HG03039 (cell line): ENCODE results near the gene MC4R.
"Not testable (repeated sequence)": the region's sequence is repeated elsewhere in the genome, so short reads cannot be mapped to it uniquely, and the experiment has no call there.

Source experiments
- ATAC-seq: cut with Tn5 transposase; IDR thresholded peaks from one replicate; pipeline ENCODE4 v1.9.1; 2021; ENCODE audit warnings: mild to moderate bottlenecking, moderate library complexity; ENCODE audit not compliant: unreplicated experiment

MC4R gene

DNA sequence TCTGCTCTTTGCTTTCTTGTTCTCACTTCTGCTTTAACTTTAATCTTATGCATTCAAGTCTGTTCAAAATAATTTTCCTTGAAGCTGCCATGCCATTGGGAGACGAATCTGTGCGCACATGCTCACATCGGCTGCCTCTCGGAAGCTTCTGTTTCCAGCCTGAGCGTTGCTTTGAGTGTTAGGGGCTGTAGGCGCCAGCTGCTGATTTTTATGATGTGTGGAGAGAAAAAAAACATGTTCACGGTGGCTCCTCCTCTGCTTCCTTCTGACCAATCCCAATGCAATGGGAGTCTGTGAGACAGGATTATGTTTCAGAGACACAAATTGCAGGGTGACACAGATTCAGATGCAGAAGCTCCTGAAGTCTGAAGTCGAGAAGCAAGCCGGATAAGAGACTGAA lies at the start of gene MC4R:
Gene MC4R (minus strand): TSS at position 180 of the 400 bp plus-strand sequence. CDS start 426 bp downstream, outside the sequence.
- no peak for ATAC-seq

DNA sequence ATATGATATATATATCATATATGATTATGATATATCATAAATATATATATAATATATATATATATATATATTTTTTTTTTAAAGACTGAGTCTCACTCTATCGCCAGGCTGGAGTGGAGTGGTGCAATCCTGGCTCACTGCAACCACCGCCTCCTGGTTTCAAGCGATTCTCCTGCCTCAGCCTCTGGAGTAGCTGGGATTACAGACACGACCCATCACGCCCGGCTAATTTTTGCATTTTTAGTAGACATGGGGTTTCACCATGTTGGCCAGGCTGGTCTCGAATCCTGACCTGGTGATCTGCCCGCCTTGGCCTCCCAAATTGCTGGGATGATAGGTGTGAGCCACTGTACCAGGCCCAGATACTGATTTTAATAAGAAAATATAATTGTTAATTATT lies 49.7 kb upstream of the MC4R start:
- not testable (repeated sequence) for ATAC-seq

- no peak for ATAC-seq
Measured at GRCh38 chr18:60421356-60422118, 49.0 kb upstream of the MC4R start.

DNA sequence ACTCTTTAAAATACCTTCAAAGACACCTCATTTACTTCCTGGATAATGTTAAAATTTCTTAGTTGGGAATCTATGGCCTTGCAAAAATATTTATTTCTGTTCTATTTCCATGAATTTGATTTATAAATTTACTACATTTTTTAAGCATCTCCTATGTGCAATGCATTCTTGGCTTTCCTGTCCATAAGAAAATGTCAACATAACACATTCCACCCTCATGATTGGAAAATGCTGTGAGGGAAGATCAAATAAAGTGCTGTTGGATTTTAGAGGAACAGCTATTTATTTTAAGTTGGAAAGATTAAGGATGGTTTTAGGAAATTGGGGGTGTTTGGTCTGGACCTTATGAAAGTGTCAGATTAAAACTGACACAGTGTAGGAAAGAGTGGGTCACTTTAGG lies 45.4 kb upstream of the MC4R start:
- no peak for ATAC-seq

- ATAC-seq, result no peak
Measured at GRCh38 chr18:60413944-60414547, 41.5 kb upstream of the MC4R start.

- ATAC-seq, result no peak
Measured at GRCh38 chr18:60411715-60412114, 39.1 kb upstream of the MC4R start.

DNA sequence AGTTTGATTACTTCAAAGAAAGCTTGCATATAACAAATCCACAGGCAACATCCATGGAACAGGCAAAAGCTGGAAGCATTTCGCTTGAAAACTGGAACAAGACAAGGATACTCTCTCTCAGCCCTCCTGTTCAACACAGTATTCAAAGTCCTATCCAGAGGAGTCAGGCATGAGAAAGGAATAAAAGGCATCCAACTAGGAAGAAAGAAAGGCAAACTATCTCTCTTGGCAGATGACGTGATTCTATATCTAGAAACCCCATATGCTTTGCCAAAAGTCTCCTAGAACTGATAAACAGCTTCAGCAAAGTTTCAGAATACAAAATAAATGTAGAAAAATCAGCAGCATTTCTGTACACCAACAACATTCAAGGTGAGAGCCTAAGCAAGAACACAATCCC lies 34.1 kb upstream of the MC4R start:
- ATAC-seq, result no peak

DNA sequence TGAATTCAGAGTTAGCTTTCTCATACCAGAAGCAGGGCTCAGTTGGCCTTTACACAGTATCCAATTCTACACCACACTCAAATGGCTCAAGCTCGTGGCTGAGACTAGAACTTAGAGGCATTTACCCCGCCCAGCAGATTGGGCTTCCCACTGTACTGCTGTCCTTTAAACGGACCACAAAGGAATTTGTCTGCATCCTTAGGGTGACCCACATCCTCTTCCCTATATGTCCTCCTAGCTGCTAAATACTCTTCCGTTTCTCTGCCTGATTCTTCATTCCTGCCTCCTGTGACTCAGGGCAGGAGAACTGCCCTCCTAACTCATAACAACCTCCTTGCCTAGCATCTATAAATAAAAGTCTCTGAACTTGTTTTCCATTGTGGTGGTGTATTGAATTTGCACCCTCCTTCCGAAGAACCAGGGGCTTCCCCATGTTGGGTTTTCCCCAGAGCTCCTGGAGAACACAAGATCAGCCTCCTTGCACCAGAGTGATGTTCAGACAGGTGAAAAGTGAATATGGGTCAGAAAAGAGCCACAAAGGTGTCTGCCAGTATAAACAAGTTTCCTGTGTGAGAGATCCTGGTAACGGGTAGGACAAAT lies 32.0 kb upstream of the MC4R start:
- no peak for ATAC-seq

DNA sequence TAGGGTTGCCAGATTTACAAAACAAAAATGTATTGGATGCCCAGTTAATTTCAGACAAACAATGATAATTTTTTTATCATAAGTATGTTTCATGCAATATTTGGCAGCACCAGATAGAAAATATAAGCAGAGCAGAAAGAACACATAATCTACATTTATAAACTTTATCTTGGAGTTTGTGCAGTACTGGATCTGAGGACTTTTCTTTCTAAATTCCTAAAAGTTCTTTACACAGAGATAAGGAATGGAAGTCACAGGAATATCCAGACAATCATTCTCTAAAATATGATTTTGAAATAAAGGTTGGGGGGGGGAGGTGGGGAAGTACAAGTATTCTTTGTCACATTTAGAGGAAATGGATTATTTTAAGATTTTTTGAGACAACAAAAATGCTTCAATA lies 28.8 kb upstream of the MC4R start:
- ATAC-seq, result no peak

- ATAC-seq, result no peak
Measured at GRCh38 chr18:60391571-60392226, 19.1 kb upstream of the MC4R start.

DNA sequence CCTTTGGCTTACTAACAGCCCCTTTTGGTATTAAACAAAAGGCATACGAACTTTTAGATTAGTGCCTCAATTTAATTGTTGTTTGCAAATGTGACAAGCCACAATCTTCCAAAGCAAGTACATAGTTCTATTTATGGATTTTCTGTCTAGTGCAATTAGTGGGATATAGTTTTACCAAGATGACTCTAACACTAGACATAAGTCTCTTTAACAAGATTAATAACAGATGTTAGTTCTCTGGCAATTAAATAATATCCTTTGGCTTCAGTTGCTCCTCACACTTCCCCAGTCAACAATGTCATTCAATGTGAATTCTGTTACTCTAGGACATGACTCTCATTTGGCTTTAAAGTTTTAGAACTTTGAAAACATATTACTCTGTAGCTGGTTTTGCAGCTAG lies 16.7 kb upstream of the MC4R start:
- no peak for ATAC-seq

GRCh38 chr18:60385693-60386092 lies 13.1 kb upstream of the MC4R start:
- no peak for ATAC-seq

DNA sequence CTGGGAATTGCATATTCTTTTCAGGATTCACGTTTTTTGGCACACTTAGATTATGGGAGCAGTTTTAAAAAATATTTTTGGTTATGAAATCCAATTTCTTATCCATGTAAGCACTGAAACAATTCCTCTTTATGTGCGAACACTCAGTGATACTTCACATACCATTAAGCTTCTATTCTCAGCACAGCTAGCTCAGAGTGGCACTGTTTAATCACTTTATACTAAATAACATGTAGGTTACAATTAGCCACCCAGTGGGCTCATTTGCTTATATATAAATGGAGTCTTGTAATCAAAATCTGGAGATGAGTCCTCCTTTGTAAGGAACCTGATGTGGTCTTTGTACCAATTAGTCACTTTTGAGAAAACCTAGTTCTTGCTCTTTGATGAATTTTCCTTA lies 11.3 kb upstream of the MC4R start:
- no peak for ATAC-seq

- no peak for ATAC-seq
Measured at GRCh38 chr18:60377778-60378469, 5.3 kb upstream of the MC4R start.

- no peak for ATAC-seq
Measured at GRCh38 chr18:60372132-60372531, 443 bp downstream of the MC4R start.

DNA sequence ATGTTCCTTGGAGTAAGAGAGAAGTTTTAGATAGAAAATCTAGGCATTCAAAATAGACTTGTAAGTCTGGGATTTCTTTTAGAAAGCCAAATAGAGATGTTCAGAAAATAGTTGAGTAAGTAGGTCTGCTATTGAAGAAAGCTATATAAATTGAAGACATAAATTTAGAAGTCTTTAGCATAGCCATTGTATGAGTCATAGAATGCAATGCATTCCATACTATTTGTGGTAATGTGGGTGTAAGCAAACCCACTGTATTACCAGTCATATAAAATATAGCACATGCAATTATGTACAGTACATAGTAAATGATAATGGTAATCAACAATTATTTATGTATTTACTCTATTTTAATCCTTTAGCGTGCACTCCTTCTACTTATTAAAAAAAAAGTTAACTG lies 14.1 kb downstream of the MC4R start:
- ATAC-seq, result no peak

GRCh38 chr18:60350941-60351340 lies 21.6 kb downstream of the MC4R start:
- no peak for ATAC-seq

DNA sequence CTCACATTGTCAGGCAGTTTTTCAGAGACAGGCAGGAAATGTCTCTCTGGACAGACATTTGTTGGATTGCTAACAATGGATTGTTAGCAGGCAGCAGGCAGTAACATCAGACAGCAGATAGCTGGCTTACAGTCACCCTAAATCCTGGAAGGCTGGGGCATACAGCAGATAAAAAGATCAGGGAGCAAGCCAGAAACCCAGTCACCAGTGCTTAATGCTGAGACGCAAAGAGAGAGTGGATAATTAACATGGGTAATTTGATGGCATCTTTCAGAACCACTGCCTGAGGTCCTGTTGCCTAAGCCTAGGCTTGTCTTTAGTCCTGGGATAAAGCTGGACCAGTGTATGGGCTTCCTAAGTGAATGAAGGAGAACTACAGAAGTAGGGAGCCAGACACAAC lies 22.4 kb downstream of the MC4R start:
- ATAC-seq, result no peak

DNA sequence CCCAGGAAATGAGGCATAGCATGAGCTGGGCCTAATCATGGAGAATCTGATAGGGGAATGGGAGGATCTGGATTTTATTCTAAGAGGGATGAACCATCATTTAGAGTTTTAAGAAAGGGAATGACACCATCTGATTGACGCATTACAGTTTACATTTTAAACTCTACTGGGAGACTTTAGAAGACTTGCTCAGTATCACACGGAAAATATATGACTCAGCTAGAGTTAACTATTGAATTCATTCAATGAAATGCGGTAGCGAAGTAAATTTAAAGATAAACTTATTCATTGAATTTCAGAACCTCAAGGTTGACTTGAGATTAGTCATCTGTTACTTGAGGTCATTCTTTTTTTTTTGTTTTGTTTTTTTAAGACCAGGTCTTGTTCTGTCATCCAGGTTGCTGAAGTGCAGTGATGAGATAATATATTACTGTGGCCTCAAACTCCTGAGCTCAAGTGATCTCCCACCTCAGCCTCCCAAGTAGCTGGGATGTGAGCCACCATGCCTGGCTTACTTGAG lies 25.0 kb downstream of the MC4R start:
- no peak for ATAC-seq

DNA sequence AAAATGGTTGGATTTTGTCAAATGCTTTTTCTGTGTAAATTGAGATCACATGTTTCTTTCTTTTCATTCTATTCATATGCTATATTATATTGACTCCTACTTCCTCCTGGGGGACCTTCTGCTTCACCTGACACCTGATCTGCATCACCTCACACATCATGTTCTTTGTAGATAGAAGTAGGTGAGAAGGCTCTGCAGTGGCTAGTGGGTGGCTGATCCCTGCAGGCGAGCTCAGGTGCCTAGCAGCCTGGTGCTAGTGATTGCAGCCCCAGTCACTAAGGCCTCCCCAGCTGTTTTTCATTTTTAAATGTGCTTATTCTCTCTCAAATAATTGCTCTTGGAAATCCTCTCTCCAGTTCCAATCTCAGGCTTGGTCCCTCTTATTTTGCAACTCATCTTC lies 33.6 kb downstream of the MC4R start:
- ATAC-seq, result no peak

DNA sequence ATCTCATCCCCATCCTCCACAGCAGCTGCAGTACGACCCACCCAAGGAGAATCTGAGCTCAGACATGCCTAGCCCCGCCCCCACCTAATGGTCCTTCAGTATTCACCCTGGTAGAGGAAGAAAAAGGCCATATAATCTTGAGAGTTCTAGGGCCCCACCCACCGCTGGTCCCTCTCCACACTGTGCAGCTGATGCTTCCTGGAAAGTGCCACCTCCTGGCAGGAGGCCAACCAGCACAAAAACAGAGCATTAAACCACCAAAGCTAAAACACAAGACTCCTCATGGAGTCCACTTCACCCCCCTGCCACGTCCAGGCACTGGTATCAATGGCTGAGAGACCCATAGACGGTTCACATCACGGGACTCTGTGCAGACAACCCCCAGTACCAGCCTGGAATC lies 40.7 kb downstream of the MC4R start:
- no peak for ATAC-seq
